GM20431 (cell line): ENCODE data around the gene MSRB2.
"Not testable (repeated sequence)": the region's sequence is repeated elsewhere in the genome, so short reads cannot be mapped to it uniquely, and the experiment has no call there.

Experiments
- in situ Hi-C: fragments of 300-500 bp; cut with MseI, MboI; formaldehyde crosslinking; loops from one replicate; pipeline ENCODE4 v1.15.0; 2020; ENCODE audit warnings: low sequenced_read_pairs; ENCODE audit not compliant: unreplicated experiment

Gene MSRB2

GRCh38 chr10:23069019-23069815 lies 26.2 kb upstream of the MSRB2 start:
- in situ Hi-C loops, result no loop called here

DNA sequence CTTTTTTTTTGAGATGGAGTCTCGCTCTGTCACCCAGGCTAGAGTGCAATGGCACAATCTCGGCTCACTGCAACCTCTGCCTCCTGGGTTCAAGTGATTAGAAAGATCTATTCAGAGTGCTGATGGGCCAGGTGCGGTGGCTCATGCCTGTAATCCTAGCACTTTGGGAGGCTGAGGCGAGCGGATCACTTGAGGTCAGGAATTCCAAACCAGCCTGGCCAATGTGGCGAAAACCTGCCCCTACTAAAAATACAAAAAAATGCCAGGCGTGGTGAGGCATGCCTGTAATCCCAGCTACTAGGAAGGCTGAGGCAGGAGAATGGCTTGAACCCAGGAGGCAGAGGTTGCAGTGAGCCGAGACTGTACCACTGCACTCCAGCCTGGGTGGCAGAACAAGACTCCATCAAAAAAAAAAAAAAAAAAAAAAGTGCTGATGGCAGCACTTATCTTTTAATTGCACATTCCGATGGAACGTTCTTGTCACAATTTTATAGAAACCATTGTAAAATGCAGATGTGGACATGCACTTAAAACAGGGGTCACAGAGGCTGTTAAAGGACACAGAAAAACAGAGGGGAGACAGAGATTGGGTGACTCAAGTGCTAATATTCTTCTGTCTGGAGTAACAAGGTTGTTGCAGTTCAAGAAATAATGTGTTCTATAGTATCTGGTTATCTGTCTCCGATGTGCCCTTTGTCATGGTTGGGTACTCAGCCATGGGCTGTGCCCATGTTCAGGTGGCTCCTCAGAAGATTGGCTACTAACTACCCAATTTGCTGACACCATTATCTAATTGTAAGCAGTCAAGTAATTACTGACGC lies 25.1 kb upstream of the MSRB2 start:
- in situ Hi-C loops, result not testable (repeated sequence)

DNA sequence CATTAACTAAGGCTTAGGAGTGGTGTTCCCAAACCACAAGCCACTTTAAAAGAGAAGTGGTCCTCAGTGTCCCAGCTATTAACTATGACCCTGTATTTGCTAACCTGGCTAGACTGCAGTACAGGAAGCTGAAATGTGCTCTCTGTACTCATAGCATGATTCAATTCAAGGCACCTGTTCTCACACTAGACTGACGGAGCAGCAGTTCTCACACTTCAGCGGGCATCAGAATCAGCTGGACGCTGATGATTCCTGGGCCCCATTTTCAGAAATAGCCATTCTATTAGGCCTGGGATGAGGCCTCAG lies 24.5 kb upstream of the MSRB2 start:
- in situ Hi-C loops, result no loop called here

DNA sequence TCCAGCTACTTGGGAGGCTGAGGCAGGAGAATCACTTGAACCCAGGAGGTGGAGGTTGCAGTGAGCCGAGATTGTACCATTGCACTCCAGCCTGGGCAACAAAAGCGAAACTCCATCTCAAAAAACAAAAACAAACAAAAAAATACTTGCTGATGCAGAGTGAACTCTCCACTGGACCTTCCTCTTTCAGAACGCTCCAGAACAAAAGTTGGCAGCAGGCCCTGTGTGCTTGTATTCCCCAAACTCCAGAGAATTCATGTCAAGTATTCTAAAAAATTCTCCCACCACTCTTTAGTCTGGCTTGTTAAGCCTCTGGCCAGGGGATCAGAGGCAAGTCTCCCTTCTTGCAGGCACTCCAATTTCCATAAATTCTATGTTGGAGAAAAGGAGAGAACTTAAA lies 22.8 kb upstream of the MSRB2 start:
- in situ Hi-C loops, result not testable (repeated sequence)

DNA sequence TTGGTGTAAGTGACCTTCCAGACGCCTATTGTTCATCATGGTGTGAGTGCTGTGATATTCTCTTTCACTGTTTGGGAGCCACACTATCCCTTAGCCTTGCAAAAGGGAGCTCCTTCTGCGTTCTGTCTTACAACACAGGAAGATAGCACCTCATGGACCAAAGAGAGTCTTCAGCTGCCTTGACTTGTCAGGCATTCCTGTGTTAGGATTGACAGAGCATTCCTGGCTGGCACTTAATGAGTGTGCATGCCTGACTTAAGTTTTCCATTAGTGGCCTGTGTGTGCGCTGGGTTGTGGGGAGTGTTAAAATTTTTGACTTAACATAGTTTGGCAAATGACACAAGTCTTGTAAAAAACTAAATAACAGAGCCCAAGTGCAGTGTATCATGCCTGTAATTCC lies 21.9 kb upstream of the MSRB2 start:
- in situ Hi-C loops, result no loop called here

DNA sequence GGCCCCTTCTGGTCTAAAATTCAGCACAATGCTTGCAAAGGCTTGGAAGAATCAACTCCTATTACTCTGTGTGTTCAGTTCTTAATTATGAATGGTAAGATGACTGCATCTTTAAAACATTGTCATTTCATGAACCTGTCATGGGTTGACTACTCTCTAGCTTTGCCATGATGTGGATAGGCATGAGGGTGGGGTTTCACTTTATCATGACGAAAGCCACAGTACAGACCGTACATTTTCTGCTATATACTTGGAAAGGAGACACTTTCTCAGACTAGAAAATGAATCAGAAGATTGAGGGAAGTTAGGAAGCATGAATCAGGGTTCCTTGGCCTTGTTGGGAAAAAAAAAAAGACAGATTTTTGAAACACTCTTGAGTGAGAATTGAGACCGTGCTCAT lies 19.7 kb upstream of the MSRB2 start:
- in situ Hi-C loops, result no loop called here

- in situ Hi-C loops, result no loop called here
Measured at GRCh38 chr10:23078114-23078513, 17.3 kb upstream of the MSRB2 start.

- in situ Hi-C loops, result no loop called here
Measured at GRCh38 chr10:23079700-23080099, 15.7 kb upstream of the MSRB2 start.

DNA sequence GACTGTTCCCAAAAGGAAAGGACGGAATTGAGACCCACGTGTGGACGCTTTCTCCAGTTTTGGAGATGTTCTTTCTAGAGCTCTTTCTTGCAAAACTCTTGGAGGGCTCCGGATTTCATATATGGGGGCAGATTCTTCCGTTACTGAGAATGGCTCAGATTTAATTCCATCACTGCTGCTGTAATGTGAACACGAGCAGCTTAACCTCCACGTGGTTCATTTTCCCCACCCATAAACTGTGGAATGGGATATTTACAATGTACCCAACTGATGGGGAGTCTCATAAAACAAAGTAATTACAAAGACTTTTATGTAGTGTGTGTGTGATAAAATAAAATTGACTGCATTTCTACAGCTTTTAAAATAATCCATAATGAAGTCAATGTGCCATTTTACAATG lies 15.1 kb upstream of the MSRB2 start:
- in situ Hi-C loops, result no loop called here

GRCh38 chr10:23081221-23081750 lies 14.1 kb upstream of the MSRB2 start:
- in situ Hi-C loops, result no loop called here

DNA sequence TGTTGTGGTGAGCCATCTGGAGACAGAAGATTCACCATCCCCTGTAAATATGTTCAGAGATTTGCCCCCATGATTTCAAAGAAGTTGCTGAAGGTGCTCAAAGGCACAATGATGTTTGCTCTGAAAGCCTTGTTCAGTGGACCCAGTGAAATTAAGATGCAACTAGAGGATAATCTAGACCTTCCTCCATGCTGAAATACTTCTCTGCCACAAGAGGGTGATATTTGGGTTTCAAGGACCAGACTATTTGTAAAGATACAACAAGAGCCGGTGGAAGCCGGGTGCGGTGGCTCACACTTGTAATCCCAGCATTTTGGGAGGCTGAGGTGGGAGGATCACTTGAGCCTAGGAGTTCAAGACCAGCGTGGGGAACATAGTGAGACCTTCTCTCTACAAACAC lies 13.5 kb upstream of the MSRB2 start:
- in situ Hi-C loops, result no loop called here

DNA sequence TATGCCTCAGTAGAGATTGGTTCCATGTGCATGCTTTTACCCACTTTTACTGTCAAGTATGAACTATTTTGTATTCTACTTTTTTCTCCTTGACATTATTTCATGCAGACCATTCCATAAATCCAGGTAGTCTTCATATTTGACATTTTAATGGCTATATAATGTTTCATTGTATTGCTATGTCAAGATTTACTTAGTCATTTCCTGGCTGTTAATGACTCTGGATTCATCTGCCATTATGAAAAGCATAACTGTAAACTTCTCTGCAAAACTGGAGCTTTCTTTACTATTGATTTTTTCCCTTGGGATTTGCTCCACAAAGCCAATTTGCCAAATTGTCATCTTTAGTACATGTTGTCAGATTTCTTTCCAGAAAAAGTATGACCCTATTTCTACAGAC lies 6.8 kb upstream of the MSRB2 start:
- in situ Hi-C loops, result no loop called here

GRCh38 chr10:23094786-23095403 lies 484 bp upstream of the MSRB2 start:
- in situ Hi-C loops, result no loop called here

- in situ Hi-C loops, result no loop called here
Measured at GRCh38 chr10:23095966-23096801, 805 bp downstream of the MSRB2 start.

- in situ Hi-C loops, result no loop called here
Measured at GRCh38 chr10:23096802-23097549, 1.6 kb downstream of the MSRB2 start.

DNA sequence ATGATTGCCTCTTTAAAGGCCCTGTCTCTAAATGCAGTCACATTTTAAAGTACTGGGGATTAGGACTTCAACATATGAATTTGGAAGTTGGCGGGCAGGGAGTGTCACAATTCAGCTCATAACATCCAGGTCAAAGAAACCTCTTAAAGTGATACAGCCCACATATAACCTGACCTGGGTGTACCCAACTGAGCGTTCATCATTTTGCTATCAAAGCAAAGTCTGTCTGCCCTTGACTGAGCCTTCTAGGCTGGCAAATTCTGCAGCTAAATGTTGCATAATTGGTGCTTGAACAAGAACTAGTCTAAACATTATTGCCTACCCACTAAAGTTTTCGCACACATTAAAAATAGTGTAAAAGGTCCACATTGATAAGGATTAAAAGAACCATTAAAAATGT lies 3.7 kb downstream of the MSRB2 start:
- in situ Hi-C loops, result no loop called here

DNA sequence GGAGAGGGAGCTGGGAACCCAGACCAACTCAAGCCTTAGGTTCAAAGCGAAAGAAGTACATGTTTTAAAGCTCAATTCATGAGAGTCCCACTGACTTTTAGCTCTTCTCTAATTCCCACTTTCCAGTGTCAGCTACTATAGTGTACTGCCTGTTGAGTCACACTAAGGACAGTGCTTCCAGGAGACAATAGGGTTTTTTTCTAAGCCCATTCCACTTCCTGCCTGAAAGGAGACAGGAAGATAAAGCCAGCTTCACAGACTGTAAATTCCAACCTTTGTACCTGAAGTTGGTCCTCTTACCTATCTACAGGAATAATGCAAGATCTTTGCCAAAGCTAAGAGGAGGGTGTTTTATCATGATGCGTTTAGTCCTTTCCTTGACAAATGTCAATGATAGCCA lies 4.4 kb downstream of the MSRB2 start:
- in situ Hi-C loops, result no loop called here

GRCh38 chr10:23100331-23101030 lies 5.1 kb downstream of the MSRB2 start:
- in situ Hi-C loops, result no loop called here
